Measurements from ENCODE around the gene SLC22A12. TPM values are rescaled to one million over a fixed set of nuclear protein-coding genes. Genes with fewer than 3 reads are reported as not detected.

Gene SLC22A12
- total RNA-seq, 1 donor from 2014 or later: not detected

DNA sequence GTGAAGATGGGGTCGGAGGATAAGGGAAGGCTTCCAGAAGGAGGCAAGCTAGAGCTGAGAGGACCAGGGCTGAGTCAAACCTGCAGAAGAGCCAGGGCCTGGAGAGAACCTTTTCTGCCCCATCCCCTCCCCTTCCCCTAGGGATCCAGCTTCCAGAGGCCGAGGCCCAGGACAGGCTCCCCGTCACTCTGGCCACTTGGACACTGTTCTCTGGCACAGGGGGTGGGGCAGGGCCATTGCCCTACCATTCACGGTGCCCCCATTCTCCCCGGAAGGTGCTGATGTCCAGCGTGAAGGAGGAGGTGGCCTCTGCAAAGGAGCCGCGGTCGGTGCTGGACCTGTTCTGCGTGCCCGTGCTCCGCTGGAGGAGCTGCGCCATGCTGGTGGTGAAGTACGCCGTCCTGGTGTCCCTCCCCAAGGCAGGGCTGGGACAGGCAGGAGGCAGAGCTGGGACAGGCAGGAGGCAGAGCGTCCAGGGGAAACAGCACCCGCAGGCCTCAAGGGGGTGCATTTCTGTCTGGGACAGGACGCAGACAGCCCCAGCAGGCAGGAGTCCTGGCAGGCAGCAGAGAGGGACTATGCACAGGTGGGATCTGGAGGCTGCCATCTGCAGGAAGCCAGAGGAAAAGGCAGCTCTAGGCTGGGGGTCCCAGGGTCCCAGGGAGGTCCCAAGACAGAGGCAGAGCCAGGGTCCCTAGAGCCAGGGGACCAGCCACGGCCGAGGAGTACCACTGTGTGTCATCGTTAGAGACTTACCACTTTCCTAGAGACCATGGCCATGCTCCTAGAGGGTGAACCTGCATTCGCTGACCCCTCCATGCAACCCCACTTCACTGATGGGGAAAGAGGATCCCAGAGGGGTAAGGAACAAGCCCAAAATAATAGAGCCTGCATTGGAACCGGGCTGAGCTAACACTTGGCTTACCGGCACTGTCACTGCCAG, 25.8 kb upstream of the SLC22A12 start:
- H3K27me3 ChIP-seq (ENCODE audit: insufficient read depth, low read length): peaks cover 1% of the 10 kb centered on the region
- H2AFZ ChIP-seq (ENCODE audit: low read depth, low read length): no peak overlapping the region
- H3K4me3 ChIP-seq (ENCODE audit: insufficient read depth, low read depth, low read length): no peak overlapping the region
- DNase-seq (ENCODE audit: low read depth) (no peak), FAIRE-seq (no peak)
- H3K27ac ChIP-seq (ENCODE audit: low read depth, low read length): no peak overlapping the region
- H3K79me2 ChIP-seq (ENCODE audit: insufficient read depth, low read length): no peaks in the 10 kb centered on the region
- H4K20me1 ChIP-seq (ENCODE audit: insufficient read depth, low read length): no peaks in the 10 kb centered on the region
- no peaks in the 10 kb centered on the region for H3K36me3 ChIP-seq (ENCODE audit: insufficient read depth, low read length)
- peaks cover 4% of the 10 kb centered on the region for H3K4me1 Mint-ChIP-seq (ENCODE audit: low read depth, unreplicated experiment)
- no peak overlapping the region for H3K4me3 Mint-ChIP-seq (ENCODE audit: unreplicated experiment)
- no peak overlapping the region for H3K4me2 ChIP-seq (ENCODE audit: low read length)
- TF ChIP-seq, protein P1, sequence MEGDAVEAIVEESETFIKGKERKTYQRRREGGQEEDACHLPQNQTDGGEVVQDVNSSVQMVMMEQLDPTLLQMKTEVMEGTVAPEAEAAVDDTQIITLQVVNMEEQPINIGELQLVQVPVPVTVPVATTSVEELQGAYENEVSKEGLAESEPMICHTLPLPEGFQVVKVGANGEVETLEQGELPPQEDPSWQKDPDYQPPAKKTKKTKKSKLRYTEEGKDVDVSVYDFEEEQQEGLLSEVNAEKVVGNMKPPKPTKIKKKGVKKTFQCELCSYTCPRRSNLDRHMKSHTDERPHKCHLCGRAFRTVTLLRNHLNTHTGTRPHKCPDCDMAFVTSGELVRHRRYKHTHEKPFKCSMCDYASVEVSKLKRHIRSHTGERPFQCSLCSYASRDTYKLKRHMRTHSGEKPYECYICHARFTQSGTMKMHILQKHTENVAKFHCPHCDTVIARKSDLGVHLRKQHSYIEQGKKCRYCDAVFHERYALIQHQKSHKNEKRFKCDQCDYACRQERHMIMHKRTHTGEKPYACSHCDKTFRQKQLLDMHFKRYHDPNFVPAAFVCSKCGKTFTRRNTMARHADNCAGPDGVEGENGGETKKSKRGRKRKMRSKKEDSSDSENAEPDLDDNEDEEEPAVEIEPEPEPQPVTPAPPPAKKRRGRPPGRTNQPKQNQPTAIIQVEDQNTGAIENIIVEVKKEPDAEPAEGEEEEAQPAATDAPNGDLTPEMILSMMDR (IDR thresholded peaks at IDR 0.05; ENCODE audit: insufficient read depth, low read depth, low read length): no peak
- TF ChIP-seq EZH2 (IDR thresholded peaks at IDR 0.05; ENCODE audit: insufficient read depth, low read length): no peak
- peaks cover 5% of the 10 kb centered on the region for H3K4me1 ChIP-seq (ENCODE audit: insufficient read depth, low read length)
- H3K9me3 Mint-ChIP-seq (ENCODE audit: unreplicated experiment): no peaks in the 10 kb centered on the region
- H3K27ac Mint-ChIP-seq (ENCODE audit: unreplicated experiment): no peak overlapping the region
- no peak overlapping the region for H3K9ac ChIP-seq (ENCODE audit: low read length)
- peaks cover 17% of the 10 kb centered on the region for H3K27me3 Mint-ChIP-seq (ENCODE audit: low read depth, unreplicated experiment)
- no peaks in the 10 kb centered on the region for H3K36me3 Mint-ChIP-seq (ENCODE audit: low read depth, unreplicated experiment)
- no peaks in the 10 kb centered on the region for H3K9me3 ChIP-seq (ENCODE audit: insufficient read depth, low read depth, low read length)

- Mint-ChIP-seq H3K27ac (ENCODE audit: unreplicated experiment) (peak overlapping the region; percentile 94), H3K27me3 (ENCODE audit: low read depth, unreplicated experiment) (peaks cover 20% of the 10 kb centered on the region), H3K9me3 (ENCODE audit: unreplicated experiment) (no peaks in the 10 kb centered on the region), H3K4me1 (ENCODE audit: low read depth, unreplicated experiment) (peaks cover 4% of the 10 kb centered on the region), H3K4me3 (ENCODE audit: unreplicated experiment) (no peak overlapping the region), H3K36me3 (ENCODE audit: low read depth, unreplicated experiment) (no peaks in the 10 kb centered on the region)
- peak; percentile 76 for DNase-seq (ENCODE audit: low read depth)
- Histone ChIP-seq H3K27ac (ENCODE audit: low read depth, low read length) (no peak overlapping the region), H3K9ac (ENCODE audit: low read length) (peak overlapping the region; percentile 51), H4K20me1 (ENCODE audit: insufficient read depth, low read length) (no peaks in the 10 kb centered on the region), H3K4me1 (ENCODE audit: insufficient read depth, low read length) (peaks cover 5% of the 10 kb centered on the region), H3K27me3 (ENCODE audit: insufficient read depth, low read length) (peaks cover 4% of the 10 kb centered on the region), H3K79me2 (ENCODE audit: insufficient read depth, low read length) (no peaks in the 10 kb centered on the region), H3K4me2 (ENCODE audit: low read length) (peak overlapping the region; percentile 78), H2AFZ (ENCODE audit: low read depth, low read length) (peak overlapping the region; percentile 79), H3K4me3 (ENCODE audit: insufficient read depth, low read depth, low read length) (peak overlapping the region; percentile 29), H3K9me3 (ENCODE audit: insufficient read depth, low read depth, low read length) (no peaks in the 10 kb centered on the region), H3K36me3 (ENCODE audit: insufficient read depth, low read length) (no peaks in the 10 kb centered on the region)
- peak; percentile 54 for FAIRE-seq
- TF ChIP-seq, protein P1 (IDR thresholded peaks at IDR 0.05; ENCODE audit: insufficient read depth, low read depth, low read length): no peak
- no peak for TF ChIP-seq EZH2 (IDR thresholded peaks at IDR 0.05; ENCODE audit: insufficient read depth, low read length)
These were observed 24.7 kb upstream of the SLC22A12 start for GRCh38 chr11:64566042-64566914.
